GM12864 (cell line): ENCODE results near the gene RNF223.

Experiments used
- DNase-seq: peaks from one replicate; pipeline ENCODE4 v3.0.0-alpha.2; 2011; ENCODE audit warnings: low read depth
- H3K4me3 ChIP-seq: 2 replicates; pipeline ENCODE4 v1.5.1; 2011; ENCODE audit warnings: mild to moderate bottlenecking, low read depth, low read length, control low read depth
- CTCF ChIP-seq: IDR thresholded peaks from 2 replicates; pipeline ENCODE4 v1.5.1; 2011; ENCODE audit warnings: low read depth, mild to moderate bottlenecking, moderate library complexity, low read length, control low read depth, inconsistent platforms; ENCODE audit errors: missing control alignments

Gene RNF223

GRCh38 chr1:1115136-1115785 lies 41.2 kb upstream of the RNF223 start:
- no peak for DNase-seq
- peak overlapping the region; percentile 68 for H3K4me3 ChIP-seq
- TF ChIP-seq CTCF: no peak

GRCh38 chr1:1114431-1114830 lies 40.3 kb upstream of the RNF223 start:
- H3K4me3 ChIP-seq: no peak overlapping the region
- no peak for DNase-seq
- TF ChIP-seq CTCF: no peak

GRCh38 chr1:1112237-1112985 lies 38.3 kb upstream of the RNF223 start:
- no peak for TF ChIP-seq CTCF
- no peak overlapping the region for H3K4me3 ChIP-seq
- no peak for DNase-seq

GRCh38 chr1:1111516-1112236 lies 37.6 kb upstream of the RNF223 start:
- TF ChIP-seq CTCF: no peak
- no peak for DNase-seq

GRCh38 chr1:1110561-1110971 lies 36.5 kb upstream of the RNF223 start:
- no peak for DNase-seq
- TF ChIP-seq CTCF: no peak
- H3K4me3 ChIP-seq: no peak overlapping the region

More at GRCh38 chr1:1111516-1112236, 37.6 kb upstream of the RNF223 start:
- no peak overlapping the region for H3K4me3 ChIP-seq

GRCh38 chr1:1109743-1110142 lies 35.6 kb upstream of the RNF223 start:
- no peak for DNase-seq
- TF ChIP-seq CTCF: no peak
- no peak overlapping the region for H3K4me3 ChIP-seq
